ENCODE results near the gene PKHD1.

- TF ChIP-seq, protein P1, sequence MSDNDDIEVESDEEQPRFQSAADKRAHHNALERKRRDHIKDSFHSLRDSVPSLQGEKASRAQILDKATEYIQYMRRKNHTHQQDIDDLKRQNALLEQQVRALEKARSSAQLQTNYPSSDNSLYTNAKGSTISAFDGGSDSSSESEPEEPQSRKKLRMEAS (IDR thresholded peaks at IDR 0.05; ENCODE audit: low read depth): no peak
- TF ChIP-seq SMC3 (IDR thresholded peaks at IDR 0.05; ENCODE audit: low read depth, low read length) (no peak), TEAD4 (IDR thresholded peaks at IDR 0.05; ENCODE audit: borderline replicate concordance, insufficient read depth) (no peak), TAF1 (IDR thresholded peaks at IDR 0.05; ENCODE audit: borderline replicate concordance, low read depth, low read length) (no peak)
- TF ChIP-seq, protein P2, sequence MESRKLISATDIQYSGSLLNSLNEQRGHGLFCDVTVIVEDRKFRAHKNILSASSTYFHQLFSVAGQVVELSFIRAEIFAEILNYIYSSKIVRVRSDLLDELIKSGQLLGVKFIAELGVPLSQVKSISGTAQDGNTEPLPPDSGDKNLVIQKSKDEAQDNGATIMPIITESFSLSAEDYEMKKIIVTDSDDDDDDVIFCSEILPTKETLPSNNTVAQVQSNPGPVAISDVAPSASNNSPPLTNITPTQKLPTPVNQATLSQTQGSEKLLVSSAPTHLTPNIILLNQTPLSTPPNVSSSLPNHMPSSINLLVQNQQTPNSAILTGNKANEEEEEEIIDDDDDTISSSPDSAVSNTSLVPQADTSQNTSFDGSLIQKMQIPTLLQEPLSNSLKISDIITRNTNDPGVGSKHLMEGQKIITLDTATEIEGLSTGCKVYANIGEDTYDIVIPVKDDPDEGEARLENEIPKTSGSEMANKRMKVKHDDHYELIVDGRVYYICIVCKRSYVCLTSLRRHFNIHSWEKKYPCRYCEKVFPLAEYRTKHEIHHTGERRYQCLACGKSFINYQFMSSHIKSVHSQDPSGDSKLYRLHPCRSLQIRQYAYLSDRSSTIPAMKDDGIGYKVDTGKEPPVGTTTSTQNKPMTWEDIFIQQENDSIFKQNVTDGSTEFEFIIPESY (IDR thresholded peaks at IDR 0.05; ENCODE audit: borderline replicate concordance, low read depth): no peak
- TF ChIP-seq, protein P3, sequence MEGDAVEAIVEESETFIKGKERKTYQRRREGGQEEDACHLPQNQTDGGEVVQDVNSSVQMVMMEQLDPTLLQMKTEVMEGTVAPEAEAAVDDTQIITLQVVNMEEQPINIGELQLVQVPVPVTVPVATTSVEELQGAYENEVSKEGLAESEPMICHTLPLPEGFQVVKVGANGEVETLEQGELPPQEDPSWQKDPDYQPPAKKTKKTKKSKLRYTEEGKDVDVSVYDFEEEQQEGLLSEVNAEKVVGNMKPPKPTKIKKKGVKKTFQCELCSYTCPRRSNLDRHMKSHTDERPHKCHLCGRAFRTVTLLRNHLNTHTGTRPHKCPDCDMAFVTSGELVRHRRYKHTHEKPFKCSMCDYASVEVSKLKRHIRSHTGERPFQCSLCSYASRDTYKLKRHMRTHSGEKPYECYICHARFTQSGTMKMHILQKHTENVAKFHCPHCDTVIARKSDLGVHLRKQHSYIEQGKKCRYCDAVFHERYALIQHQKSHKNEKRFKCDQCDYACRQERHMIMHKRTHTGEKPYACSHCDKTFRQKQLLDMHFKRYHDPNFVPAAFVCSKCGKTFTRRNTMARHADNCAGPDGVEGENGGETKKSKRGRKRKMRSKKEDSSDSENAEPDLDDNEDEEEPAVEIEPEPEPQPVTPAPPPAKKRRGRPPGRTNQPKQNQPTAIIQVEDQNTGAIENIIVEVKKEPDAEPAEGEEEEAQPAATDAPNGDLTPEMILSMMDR (IDR thresholded peaks at IDR 0.05): no peak
Measured at GRCh38 chr6:52053038-52053695, 34.2 kb downstream of the PKHD1 start.

Data from SK-N-SH (cell line).